Measurements from ENCODE around the gene TNFRSF11A. TPM values are rescaled to one million over a fixed set of nuclear protein-coding genes. Genes with fewer than 3 reads are reported as not detected.

Gene TNFRSF11A
- total RNA-seq, 1 donor from 2014 or later: 0.82 TPM

DNA sequence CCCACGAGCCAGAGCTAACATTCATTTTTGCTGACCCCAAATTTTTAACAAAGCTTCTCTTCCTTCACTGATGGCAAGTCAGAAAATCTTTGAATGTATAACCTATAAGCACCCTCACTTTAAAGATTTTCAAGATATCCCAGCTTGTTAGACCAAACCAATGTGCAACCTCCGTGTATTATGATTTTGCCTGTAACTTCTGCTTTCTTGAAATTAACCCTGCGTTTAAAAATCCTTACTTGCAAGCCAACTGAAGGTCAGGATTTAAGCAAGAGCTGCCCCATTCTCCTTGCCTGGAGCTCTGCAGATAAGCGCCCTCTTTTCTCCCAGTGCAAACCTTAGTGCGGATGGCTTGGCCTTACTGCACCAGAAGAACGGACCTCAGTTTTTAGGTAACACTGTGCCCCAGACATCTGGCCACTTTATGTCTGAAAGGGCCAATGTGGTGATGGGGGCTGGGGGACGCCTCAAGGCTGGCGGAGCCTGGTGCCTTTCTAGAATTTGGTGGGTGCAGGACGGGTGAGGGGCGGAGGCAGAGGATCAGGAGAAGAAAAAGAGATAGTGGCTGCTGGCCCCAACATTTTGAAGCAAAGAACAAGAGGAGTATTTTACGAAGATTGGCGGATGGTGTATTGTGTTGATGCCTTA, 805 bp upstream of the TNFRSF11A start:
- FAIRE-seq: no peak

DNA sequence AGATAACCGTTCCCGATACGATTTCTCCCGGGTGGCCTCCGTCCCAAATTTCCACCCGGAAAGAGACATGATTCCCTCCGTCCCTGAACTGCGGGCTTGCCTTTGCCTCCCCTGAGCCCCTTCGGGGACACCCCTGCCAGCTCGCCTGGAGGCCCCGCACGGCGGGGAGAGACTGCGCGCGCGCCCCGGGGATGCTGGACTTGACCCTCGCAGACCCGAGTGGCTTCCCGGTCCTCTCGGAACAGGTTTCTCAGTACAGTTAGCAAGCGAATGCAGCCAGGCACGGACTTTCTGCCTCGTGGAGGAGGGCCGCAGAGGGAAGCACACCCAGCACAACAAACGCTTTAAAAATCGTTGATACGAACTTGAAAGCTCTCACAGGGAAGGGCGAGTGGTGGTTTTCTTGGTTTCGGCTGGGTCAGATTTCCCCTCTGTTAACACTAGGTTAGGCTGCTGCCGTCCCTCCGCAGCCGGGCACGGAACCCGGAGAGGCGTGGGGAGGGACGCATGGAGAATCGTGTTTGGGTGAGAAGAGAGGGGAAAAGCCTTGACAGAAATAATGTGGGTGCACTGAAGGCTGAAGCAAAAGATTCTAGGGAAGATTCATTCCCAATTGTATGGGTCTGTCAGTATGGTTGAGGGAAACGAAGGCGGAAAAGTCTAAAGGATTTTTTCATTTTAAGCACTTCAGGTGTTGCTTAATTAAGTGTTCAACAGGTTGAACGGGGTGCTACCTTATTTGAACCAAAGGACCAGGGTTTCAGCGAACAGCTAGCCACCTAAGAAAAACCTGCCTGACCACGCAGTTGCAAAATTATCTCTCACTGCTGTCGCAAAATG, 916 bp downstream of the TNFRSF11A start:
- FAIRE-seq (no peak), DNase-seq (ENCODE audit: low spot score in 2 of 2) (peak in 1 of 2 donors; percentile 20)

More for the DNA sequence above, 805 bp upstream of the TNFRSF11A start:
- DNase-seq (ENCODE audit: low spot score in 2 of 2): no peak

DNA sequence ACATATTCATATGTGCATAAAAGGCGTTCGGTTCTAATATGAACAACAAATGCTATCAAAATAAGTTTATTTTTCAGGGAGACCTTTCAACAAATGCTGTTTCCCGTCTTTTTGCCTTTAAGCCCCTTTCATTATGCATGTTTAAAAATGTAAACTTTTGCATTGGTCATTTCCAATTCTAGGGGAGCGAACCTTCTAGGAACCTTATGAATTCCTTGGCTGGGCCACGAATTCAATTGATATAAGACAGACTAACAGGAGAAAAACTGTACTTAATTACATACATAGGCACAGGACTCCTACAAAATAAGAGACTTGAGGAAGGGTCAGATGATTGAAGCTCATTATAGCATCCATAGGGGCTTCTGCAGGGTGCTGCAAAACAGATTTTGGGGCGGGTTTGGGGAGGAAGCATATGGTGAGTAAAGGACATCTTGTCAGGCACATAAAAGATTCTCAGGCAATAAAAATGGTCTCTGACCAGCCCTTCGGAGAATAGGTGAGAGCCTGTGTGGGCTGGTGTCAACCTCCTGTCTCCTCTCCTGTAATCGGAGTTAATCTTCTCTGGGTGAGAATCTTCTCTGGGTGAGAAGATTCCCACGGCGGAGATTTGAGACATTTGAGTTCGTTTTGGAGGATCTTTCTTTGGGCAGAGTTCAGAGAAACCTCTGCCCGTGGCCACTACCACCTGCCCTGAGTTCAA, 1.7 kb downstream of the TNFRSF11A start:
- DNase-seq (ENCODE audit: low spot score in 2 of 2) (no peak), FAIRE-seq (no peak)

DNA sequence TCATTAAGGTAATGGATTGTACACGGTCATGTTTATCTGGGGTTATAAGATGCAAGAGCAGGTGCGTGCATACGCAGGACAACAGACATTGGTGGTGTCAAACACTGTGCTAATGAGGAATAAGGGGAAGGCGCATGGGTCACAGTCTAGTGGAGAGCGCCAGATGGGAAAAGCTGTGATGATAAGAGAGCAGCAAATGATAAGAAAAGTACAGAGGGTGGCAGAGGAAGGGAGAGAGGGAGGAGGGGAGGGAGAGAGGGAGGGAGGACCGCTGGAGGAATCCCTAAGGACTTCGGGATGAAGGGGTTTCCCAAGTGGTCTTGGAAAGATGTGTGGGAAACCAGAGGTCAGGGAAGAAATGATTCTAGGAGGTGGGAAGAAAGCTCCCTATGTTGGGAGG, 2.9 kb downstream of the TNFRSF11A start:
- no peak for FAIRE-seq
- DNase-seq (ENCODE audit: low spot score in 2 of 2): no peak

DNA sequence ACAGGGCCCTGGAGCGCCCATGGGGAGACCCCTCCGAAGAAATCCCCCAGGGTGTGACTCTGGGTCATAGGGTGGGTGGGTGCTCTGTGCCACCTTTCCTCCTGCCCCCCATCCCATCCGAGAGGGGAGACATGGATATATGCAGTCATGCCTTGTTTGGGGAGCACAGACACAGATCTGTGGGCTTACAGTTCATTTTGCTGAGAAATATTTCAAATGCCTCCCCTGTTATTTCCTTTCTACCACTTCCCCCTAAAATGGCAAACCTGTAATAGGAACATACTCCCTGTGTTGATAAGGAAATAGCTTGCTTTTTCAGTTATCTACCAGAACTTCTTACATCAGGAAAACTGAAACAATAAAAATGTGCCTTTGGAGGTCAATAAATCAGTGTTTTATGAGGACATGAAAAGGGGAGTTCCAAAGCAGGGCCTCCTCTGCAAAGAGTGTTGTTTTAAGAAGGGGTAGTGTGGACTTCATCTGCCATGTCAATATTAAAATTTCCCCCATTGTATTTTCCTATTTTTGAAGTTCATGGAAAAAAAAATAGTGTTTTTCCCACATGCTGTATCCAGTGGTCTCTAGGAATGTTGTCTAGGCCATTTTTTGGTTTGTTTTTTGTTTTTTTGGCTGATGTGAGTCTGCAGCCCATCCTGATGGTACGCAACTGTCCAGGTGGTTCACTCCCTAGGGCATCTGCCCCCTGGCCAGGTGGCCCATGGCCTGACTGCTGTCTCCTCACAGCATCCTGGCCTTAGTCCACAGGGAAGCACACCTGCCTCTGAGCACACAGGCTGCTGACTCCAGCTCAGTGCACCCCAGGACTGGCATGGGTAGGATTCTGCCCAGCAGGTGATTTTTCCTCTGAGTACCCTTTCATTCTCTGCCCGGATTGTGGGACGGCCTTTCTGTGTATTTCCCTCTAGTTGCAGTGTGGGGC, 3.7 kb downstream of the TNFRSF11A start:
- DNase-seq (ENCODE audit: low spot score in 2 of 2) (no peak), FAIRE-seq (no peak)

DNA sequence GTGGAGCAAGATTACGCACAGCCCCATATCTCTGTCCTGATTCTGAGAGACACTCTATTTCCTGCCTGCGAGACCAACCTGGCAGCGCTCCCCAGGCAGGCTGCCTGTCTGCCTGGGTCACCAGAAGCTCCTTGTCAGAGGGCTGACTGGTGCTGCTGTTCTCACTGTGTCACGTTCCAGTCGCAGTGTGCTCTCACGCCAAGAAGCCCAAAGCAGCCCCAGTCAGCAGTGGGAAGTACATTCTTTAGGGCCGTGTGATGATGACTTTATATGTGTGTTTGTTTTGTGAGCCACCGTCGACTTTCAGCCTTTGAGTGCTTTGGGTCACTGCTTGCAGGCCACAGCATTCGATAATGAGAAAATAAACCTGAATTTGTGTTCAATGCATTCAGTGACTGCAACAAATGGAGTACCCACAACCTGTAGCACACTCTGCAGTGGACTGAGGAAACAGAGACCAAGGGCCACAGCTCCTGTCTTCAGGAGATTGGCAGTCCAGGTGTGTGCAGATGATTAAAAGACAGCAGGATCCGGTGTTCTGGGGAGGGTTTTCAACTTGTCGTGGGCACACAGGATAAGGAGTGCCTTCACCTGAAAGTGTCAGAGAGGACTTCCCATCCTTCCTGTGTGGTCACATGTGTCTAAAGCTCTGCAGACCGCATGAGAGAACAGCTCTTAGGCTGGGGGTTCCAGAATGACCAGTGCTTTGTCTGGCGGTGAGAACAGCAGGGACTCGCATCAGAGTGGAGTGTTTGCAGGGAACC, 4.8 kb downstream of the TNFRSF11A start:
- FAIRE-seq: no peak

DNA sequence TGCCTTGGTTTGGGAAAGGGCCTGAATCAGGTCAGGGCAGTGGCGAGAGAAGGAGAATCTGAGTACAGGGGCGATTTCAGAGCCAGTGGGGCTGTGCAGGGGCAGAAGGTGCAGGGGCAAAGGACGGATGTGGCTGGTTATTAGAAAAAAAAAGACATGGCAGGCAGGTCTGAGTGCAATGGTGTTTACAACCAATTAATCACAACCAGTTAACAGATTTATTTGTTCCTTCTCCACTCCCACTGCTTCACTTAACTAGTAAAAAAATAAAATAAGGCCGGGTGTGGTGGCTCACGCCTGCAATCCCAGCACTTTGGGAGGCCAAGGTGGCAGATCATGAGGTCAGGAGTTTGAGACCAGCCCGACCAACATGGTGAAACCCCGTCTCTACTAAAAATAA, 5.5 kb downstream of the TNFRSF11A start:
- FAIRE-seq: no peak
- no peak for DNase-seq (ENCODE audit: low spot score in 2 of 2)

More for the DNA sequence above, 4.8 kb downstream of the TNFRSF11A start:
- DNase-seq (ENCODE audit: low spot score in 2 of 2): no peak

DNA sequence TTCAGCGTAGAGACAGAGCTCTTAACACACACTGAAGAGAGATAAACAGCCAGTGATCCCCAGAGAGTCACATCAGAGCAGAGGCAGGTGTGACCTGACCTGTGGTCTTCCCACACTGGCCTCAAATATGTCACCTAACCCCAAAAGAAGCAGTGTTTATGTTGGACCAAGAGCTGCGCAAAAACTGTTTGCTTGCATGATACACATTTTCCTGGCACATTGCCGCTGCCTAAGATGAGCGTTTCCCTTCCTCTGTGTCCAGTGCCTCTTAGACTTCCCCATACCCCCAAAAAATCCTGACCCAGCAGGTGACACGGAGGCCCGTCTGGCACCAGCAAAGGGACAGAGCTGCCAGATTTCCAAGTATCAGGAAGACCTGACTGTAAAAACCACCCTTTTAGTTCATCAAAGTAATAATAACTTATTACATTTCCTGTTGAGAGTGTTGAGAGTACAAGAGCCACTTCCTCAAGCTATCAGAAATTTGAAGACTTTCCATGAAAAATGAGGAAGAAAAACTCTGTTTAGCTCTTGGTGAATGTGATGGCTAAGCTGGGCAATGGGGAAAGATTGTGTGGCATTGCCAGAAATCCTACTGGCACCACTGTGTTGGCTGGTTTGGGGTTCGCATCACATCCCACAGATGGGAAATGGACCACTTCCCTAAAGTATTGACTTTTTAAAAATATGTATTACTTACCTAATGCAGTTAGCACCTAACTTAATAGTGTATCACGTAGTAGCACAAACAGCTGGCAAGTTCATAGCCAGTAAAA, 6.7 kb downstream of the TNFRSF11A start:
- FAIRE-seq (no peak), DNase-seq (ENCODE audit: low spot score in 2 of 2) (no peak)

DNA sequence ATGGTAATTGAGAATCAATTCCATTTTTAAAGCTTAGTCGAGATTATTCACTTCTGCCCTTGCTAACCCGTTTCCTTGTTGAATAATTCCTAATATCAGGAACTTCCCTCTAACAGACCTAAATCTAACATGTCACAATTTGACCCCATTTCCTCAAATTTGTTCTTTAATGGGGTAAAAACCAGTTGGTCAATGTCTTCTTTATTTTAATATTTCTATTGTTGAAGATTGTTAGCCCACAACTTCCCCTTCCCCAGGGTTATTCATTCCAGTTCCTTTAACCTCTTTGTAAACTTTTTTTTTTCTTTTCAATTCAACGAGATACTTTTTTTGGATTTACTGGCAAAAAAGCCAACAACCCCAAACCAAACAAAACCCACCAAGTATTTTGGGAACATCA, 7.3 kb downstream of the TNFRSF11A start:
- no peak for FAIRE-seq
- no peak for DNase-seq (ENCODE audit: low spot score in 2 of 2)

DNA sequence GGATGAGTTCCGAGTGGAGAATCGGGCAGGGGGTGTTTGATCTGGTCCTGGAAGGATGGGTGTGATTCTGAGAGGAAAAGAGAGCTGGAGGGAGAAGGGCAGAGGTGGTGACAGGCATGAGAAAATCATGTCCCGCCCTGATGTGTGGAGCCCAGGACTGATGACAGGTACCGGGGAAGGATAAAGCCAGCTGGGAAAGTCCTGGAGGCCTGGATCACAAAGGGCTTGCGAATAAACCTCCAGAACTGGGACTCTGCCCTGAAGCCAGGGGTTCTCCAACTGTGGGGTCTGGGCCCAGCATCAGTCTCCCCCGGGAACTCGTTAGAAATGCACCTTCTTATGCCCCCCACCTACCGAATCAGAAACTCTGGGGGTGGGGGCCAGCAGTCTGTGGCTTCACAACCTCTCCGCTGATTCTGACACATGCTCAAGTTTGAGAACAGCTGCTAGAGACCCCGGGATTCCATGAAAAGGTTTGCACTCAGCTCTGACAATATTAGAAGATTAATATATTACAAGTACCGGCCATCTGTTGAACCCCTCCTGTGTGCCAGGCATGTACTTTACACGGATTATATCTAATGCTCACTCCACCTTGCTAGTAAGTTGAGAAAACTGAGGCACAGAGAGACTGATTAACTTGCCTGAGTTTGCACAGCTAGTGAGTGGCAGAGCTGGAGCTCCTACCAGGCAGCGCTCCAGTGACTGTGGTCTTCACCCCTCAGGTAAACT, 8.0 kb downstream of the TNFRSF11A start:
- DNase-seq (ENCODE audit: low spot score in 2 of 2) (no peak), FAIRE-seq (no peak)

DNA sequence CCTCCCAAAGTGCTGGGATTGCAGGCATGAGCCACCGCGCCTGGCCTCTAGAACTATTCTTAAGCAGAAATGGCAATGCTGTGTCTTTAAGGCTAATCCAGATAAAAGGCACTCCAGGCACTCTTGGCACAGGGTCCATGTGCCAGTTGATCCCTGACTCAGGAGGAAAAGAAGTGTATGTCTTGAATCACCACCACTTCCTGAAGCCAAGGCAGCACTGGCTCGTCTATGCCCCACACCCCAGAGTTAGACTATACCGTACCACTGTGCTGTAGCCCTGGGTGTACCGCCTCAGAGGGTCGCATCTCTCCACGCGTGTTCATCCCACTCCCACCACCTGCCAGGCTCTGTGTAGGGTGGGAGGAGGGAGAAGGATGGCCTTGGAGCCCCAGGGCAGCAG, 9.0 kb downstream of the TNFRSF11A start:
- DNase-seq (ENCODE audit: low spot score in 2 of 2): no peak
- FAIRE-seq: no peak

DNA sequence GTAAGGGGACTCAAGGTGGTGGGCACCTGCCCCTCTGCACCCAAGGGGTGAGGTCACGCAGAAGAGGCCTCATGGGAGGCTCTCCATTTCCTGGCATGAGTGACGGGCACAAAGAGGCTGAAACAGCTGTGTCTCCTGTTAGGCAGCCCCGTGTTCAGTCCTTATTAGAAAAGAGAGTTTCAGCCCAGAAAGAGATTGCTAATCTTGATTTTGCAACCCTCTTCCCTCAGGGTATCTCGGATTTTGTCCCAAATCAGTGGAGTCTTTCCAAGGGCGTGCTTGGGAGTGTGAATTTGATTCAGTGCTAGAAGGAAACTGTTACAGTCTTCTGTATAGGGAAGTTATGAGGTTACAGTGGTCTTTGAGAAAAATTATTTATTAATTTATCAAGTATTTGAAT, 10.4 kb downstream of the TNFRSF11A start:
- DNase-seq (ENCODE audit: low spot score in 2 of 2): no peak
- FAIRE-seq: no peak

DNA sequence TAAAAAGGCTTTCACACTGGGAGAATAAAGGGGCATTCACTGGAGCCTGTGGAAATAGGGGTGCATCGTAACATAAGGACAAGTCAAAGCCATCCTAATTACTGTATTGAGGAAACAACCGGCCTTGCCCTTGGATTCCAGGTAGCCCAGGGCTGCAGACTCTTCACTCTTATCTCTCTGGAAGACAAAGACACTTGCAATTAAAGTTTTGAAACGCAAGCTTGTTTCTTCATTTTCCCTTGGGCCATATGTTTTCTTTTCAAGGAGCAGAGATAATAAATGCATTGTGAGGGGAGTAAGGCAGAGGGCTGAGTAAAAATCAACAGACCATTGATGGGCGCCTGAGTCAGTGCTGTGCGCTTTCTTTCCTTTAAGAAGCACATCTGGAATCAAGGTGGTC, 11.5 kb downstream of the TNFRSF11A start:
- FAIRE-seq (no peak), DNase-seq (ENCODE audit: low spot score in 2 of 2) (no peak)

DNA sequence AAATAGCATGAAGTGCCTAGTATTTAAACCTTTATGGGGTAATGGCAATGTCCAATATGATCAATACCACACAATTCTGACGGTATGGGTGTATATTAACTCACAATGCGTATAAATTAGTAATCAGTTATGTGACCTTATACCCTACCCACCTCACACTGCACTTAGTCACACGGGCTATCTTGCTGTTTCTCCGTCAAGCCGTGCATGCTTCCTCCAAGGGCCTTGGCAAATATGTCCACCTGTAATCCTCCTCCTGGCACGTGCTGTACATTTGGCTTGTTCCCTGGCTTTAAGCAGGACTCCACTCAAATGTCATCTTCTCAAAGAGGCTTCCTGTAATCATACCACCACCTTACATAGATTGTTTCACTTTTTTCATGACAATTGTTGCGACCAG, 12.2 kb downstream of the TNFRSF11A start:
- DNase-seq (ENCODE audit: low spot score in 2 of 2) (no peak), FAIRE-seq (no peak)

DNA sequence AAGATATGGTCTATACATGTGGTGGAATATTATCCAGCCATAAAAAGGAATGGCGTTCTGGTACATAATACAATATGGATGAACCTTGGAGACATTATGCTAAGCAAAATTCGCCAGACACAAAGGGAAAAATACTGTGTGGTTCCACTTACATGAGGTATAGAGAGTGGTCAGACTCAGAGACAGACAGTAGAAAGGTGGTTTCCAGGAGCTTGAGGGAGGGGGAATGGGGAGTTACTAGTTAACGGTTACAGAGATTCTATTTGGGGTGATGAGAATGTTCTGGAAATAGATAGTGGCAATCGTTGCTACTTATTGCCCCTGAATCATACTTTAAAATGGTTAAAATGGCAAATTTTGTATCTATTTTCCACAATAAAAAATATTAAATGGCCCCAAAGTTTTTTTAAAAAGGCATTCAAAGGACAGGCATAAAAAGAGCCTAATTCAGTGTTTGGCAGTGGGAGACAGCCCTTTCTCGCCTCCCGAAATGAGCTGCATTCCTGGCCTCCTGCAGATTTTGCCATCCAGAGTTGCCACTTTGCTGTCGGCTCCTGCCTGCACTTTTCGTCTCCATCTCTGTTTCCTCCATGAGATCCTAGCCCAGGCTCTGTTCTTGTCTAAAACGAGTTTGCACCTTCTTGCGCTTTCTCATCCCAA, 13.5 kb downstream of the TNFRSF11A start:
- FAIRE-seq: no peak
- no peak for DNase-seq (ENCODE audit: low spot score in 2 of 2)

DNA sequence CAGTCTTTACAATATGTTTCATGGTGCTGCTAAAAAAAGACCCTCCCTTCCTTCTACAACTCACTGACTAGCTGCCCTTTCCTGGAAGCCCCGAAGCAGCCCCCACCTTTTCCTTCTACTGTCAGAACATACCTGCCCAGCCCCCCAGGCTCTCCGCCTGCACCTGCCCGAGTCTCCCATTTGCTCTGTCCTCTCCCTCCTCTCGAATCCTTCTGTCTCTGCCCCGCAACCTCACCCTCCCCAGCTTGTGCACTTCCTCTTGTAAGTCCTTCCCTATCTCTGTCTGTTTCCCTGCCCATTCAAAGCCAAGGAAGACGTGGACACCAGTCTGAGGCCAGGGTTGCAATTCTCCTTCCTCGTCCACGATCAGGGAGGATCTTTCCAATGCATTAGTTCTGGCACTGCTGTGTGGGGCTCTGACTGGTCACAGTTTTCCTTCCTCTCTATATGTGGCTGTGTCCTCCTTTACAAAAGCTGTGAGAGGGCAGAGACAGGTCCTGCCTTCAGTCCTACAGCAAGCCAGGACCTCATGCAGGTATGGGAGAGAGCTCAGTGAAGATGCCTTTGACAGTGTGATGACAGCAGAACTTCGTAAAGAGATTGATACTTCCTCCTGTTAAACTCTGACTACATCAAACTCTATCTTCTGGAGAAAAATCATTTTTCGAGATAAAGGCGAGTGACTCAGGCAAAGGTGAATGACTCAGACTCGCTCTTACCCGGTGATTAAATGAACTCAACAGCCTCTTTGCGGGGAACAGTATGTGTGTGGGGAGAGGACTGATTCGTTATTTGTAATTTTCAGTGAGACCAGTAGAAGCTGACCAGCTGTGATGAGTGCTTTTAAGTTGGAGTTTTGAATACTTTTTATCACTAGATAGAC, 14.2 kb downstream of the TNFRSF11A start:
- no peak for FAIRE-seq
- DNase-seq (ENCODE audit: low spot score in 2 of 2): no peak

DNA sequence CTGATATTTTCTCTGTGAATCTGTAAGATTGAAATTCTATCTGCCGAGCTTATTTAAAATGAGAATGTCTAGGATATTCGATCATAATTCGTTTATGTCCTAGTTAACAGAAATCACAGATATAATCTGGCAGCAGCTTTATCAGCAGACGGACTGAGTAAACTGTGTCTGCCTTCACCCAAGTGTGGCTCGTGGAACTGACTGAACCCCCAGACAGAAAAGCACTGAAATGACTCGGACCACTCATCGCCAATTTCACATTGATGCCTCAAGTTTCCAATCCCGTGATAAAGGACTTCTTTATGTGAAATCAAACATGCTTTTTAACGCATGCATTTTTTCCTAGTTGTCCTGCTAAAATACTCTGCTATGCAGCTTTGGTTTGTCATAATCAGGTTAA, 15.9 kb downstream of the TNFRSF11A start:
- no peak for FAIRE-seq
- no peak for DNase-seq (ENCODE audit: low spot score in 2 of 2)

Measured in frontal cortex (tissue), 4 donors.